ENCODE results near the gene ERGIC1.
"Not testable (repeated sequence)": the region's sequence is repeated elsewhere in the genome, so short reads cannot be mapped to it uniquely, and the experiment has no call there.

ERGIC1 gene

GRCh38 chr5:172877466-172878260 lies 43.6 kb downstream of the ERGIC1 start:
- no peak for DNase-seq (ENCODE audit: low read depth in 2 of 3, low spot score in 2 of 3)

- DNase-seq (ENCODE audit: low read depth in 2 of 3, low spot score in 2 of 3): no peak
Observed at GRCh38 chr5:172878585-172878932, 44.5 kb downstream of the ERGIC1 start.

- no peak for DNase-seq (ENCODE audit: low read depth in 2 of 3, low spot score in 2 of 3)
Observed at GRCh38 chr5:172878933-172879752, 45.1 kb downstream of the ERGIC1 start.

DNA sequence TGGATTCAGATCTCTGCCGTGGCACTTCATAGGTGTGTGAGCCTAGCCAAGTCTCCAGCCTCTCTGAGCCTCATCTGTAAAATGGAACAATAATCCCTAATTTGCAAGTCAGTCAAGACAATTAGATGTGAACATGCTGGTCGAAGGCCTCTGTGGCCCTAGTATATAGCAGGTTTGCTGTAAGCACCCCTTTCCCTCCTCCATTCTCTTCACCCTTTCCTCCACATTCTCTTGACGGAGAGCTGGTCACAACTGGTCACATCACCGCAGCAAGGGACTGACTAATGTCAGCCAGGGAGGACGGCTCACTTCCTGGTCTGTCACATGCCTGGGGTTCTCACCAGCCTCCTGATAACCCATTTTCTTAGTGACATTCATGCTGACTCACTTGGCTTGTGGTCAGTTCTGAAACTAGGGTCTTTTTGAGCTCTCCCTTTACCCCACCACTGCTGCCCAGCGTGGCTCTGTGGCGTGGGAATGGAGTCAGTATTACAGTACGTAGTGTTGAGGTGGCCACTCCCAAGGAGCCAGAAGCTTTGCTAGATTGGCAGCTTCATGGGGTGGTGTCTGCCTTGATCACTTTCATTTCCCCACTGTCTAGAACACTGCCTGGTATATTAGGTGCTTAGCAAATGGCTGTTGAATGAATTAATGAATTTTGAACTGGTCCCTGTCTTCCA lies 47.8 kb downstream of the ERGIC1 start:
- peak in 1 of 3 experiments; percentile 19 for DNase-seq (ENCODE audit: low read depth in 2 of 3, low spot score in 2 of 3)

DNA sequence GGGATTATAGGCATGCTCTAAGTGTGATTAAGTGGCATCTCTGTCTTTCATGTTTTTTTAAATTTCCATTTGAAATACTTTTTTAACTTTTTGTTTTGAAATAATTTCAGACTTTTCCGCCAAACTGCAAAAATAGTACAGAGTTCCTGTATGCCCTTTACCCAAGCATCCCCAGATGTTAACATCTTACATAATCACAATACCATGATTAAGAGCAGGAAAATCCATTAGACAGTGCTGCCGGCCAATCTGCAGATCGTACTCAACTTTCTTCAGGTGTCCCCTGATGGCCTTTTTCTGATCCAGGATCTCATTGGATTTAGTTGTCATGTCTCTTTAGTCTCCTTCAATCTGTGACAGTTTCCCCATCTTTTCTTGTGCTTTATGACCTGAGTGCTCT lies 49.0 kb downstream of the ERGIC1 start:
- DNase-seq (ENCODE audit: low read depth in 2 of 3, low spot score in 2 of 3): no peak

GRCh38 chr5:172885597-172886340 lies 51.7 kb downstream of the ERGIC1 start:
- DNase-seq (ENCODE audit: low read depth in 2 of 3, low spot score in 2 of 3): no peak

DNA sequence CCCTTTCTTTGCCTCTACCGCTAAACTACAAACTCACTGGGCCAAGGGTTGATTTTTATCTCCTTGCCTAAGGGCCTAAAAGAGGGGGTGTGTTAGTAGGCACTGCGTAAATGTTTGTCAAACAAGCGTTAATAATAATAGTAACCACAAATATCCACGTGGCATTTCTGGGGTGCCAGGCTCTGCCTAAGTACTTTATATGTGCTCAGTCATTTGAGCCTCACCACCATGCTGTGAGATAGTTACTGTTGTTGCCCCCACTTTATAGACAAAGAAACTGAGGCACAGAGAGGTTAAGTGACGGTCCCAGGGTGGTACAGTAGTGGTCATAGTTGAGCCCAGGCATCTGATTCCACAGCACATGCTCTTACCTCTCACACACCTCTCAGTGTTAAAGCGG lies 52.4 kb downstream of the ERGIC1 start:
- DNase-seq (ENCODE audit: low read depth in 2 of 3, low spot score in 2 of 3): no peak

GRCh38 chr5:172886974-172887501 lies 53.0 kb downstream of the ERGIC1 start:
- DNase-seq (ENCODE audit: low read depth in 2 of 3, low spot score in 2 of 3): no peak

GRCh38 chr5:172887692-172888091 lies 53.6 kb downstream of the ERGIC1 start:
- no peak for DNase-seq (ENCODE audit: low read depth in 2 of 3, low spot score in 2 of 3)

DNA sequence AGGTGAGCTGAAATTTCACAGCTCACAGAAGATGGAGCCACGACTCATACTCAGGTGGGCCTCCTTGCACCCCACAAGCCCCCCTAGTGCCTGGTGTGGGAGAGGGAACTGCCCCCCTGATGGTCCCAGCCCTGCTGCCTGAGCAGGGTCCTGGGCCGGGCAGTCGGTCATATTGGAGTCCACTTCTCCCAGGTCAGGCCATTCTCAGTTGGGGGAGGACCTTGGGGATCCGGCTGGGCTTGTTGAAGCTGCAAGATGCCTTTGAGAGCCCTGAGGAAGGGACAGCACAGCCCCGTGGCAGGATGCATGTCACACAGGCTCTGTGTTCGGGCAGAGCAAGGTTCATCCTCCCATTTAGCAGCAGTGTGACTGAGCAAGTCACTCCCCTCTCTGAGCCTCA lies 56.6 kb downstream of the ERGIC1 start:
- DNase-seq (ENCODE audit: low read depth in 2 of 3, low spot score in 2 of 3): no peak

DNA sequence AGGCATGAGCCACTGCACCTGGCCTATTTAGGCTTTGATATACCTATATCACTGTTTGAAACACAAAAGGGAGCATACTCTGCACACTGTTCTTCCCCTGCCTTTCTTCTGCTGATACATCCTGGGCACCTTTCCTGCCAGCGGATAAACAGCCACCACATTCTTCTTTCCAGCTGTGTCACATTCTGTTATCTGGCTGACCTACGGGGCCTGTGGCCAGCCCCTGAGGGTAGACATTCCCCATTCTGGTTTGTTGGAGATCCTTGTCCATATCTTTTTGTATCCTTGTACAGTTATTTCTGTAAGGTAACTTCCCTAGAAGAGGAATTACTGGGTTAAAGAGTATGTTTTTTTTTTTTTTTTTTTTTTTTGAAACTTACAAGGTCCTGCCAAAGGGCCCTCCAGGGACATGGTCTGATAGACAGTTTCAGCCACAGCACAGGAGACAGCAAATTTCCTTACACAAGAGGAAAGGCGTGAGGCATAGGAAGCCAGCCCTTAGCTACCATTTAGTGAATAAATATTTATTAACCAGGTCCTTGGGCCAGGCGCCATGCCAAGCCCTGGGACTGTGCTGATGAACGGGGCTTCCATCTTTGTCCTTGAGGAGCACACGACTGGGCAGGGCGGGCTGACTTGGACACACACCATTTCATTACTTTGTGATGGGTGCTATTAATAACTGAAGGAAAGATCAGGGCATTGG lies 57.8 kb downstream of the ERGIC1 start:
- no peak for DNase-seq (ENCODE audit: low read depth in 2 of 3, low spot score in 2 of 3)

DNA sequence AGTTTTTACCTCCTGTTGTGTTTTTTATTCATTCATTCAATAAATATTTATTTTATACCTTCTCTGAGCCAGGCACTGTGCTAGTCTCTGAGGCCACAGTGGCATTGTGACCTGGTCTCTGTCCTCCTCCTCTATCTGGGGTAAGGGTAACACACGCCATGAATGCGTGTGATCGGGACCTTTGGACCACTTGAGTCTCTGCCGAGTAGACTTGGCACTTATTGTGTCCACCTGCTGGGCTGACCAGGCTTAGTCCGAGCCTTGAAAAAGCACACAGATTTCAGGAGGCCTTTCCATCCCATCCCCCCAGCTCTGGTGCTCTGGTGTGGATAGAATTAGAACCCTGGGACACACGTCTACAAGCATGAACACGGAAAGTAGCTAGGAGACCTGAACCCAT lies 58.7 kb downstream of the ERGIC1 start:
- DNase-seq (ENCODE audit: low read depth in 2 of 3, low spot score in 2 of 3): no peak

- no peak for DNase-seq (ENCODE audit: low read depth in 2 of 3, low spot score in 2 of 3)
Observed at GRCh38 chr5:172894767-172895388, 60.8 kb downstream of the ERGIC1 start.

- DNase-seq (ENCODE audit: low read depth in 2 of 3, low spot score in 2 of 3): no peak
Observed at GRCh38 chr5:172895549-172895948, 61.5 kb downstream of the ERGIC1 start.

- DNase-seq (ENCODE audit: low read depth in 2 of 3, low spot score in 2 of 3): no peak
Observed at GRCh38 chr5:172896465-172896864, 62.4 kb downstream of the ERGIC1 start.

DNA sequence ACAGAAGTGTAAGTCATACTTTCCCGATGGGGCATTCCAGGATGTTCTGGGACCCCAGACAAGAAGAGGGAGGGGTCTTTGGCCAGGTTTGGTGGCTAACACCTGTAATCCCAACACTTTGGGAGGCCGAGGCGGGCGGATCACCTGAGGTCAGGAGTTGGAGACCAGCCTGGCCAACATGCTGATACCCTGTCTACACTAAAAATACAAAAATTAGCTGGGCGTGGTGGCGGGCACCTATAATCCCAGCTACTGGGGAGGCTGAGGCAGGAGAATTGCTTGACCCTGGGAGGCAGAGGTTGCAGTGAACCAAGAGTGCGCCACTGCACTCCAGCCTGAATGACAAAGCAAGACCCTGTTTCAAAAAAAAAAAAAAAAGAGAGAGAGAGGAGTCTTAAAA lies 63.0 kb downstream of the ERGIC1 start:
- DNase-seq (ENCODE audit: low read depth in 2 of 3, low spot score in 2 of 3): not testable (repeated sequence)

GRCh38 chr5:172897481-172898217 lies 63.6 kb downstream of the ERGIC1 start:
- no peak for DNase-seq (ENCODE audit: low read depth in 2 of 3, low spot score in 2 of 3)

DNA sequence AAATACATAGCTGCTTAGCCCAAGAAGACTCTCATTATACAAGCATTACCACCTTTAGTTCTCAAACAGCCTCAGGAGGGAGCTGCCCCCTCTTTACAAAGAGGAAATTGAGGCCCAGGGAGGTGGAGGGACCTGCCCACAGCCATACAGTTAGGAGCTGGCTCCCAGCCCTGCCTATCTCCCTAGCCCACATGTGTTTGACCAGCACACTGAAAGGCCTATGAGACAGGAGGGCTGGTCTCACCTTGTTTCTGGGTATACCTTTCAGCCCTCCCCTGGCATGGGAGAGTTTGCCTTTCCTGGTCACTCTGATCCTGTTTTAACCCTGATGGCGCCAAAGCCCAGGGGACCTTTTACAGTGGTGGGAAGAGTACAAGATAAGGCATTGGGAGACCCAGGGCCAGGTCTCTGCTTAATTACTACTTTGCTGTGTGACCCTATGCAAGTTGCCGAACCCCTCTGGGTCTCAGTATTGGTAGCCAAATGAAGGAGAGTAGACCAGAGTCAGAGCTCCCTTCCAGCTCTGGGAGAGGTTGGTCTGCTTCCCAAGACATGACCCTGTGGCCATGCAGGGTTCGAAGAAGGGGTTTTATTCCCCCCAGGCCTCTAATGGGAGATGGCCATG lies 64.3 kb downstream of the ERGIC1 start:
- DNase-seq (ENCODE audit: low read depth in 2 of 3, low spot score in 2 of 3): no peak

All from activated CD8-positive, alpha-beta memory T cell treated with anti-CD3 and anti-CD28 coated beads for 48 hours (primary cell).